Mucosa of gallbladder (tissue), 1 donor: Measurements from ENCODE around the gene SAP25. TPM values are rescaled to one million over a fixed set of nuclear protein-coding genes. Genes with fewer than 3 reads are reported as not detected.
"Not testable (repeated sequence)": the region's sequence is repeated elsewhere in the genome, so short reads cannot be mapped to it uniquely, and the experiment has no call there.

ENCODE experiments used
- DNase-seq: peaks from one replicate; pipeline ENCODE4 v3.0.0-alpha.2; 2020; ENCODE audit warnings: low spot score
- total RNA-seq: library from RNA; stranded (reverse); gene quantifications from one replicate; pipeline ENCODE4 v1.2.1, GENCODE V29; 2021
- donor health status: DM: no; HTN: no; CAD: no.

SAP25 gene
- total RNA-seq, 1 donor from 2014 or later, result 13.3 TPM

GRCh38 chr7:100535982-100536381 is 37.7 kb downstream of the SAP25 start:
- not testable (repeated sequence) for DNase-seq

- no peak for DNase-seq
Measured at GRCh38 chr7:100532165-100533022, 41.3 kb downstream of the SAP25 start.

- DNase-seq, result not testable (repeated sequence)
Measured at GRCh38 chr7:100528108-100528866, 45.4 kb downstream of the SAP25 start.

- not testable (repeated sequence) for DNase-seq
Measured at GRCh38 chr7:100523192-100523591, 50.5 kb downstream of the SAP25 start.

Other genes with a start within 250 kb of the SAP25 start
- gene PILRB, start 215.8 kb downstream of the SAP25 start, total RNA-seq, result 70.3 TPM
- gene PILRA, start 200.4 kb downstream of the SAP25 start, total RNA-seq, result 8.0 TPM
- gene ZCWPW1, start 145.2 kb downstream of the SAP25 start, total RNA-seq, result 4.6 TPM
- gene MEPCE, start 144.1 kb downstream of the SAP25 start, total RNA-seq, result 40.5 TPM
- 36.3 TPM for gene PPP1R35, start 137.4 kb downstream of the SAP25 start, total RNA-seq
- gene SPACDR, start 109.6 kb downstream of the SAP25 start, total RNA-seq, result 1.2 TPM
- gene TSC22D4, start 94.7 kb downstream of the SAP25 start, total RNA-seq, result 78.2 TPM
- gene NYAP1, start 90.0 kb downstream of the SAP25 start, total RNA-seq, result 1.2 TPM
- gene AGFG2, start 34.7 kb downstream of the SAP25 start, total RNA-seq, result 102 TPM
- gene LRCH4, start 12.2 kb upstream of the SAP25 start, total RNA-seq, result 131 TPM
- gene FBXO24, start 12.4 kb upstream of the SAP25 start, total RNA-seq, result 1.6 TPM
- 55.4 TPM for gene PCOLCE, start 28.5 kb upstream of the SAP25 start, total RNA-seq
- 34.8 TPM for gene MOSPD3, start 38.6 kb upstream of the SAP25 start, total RNA-seq
- 13.8 TPM for gene TFR2, start 67.7 kb upstream of the SAP25 start, total RNA-seq
- 0.14 TPM for gene ACTL6B, start 82.5 kb upstream of the SAP25 start, total RNA-seq
- 236 TPM for gene GNB2, start 99.8 kb upstream of the SAP25 start, total RNA-seq
- gene GIGYF1, start 120.3 kb upstream of the SAP25 start, total RNA-seq, result 56.2 TPM
- 25.9 TPM for gene POP7, start 132.2 kb upstream of the SAP25 start, total RNA-seq
- gene EPO, start 146.6 kb upstream of the SAP25 start, total RNA-seq, result not detected
- gene ZAN, start 159.7 kb upstream of the SAP25 start, total RNA-seq, result not detected